Measurements from ENCODE around the gene ATRIP.

DNA sequence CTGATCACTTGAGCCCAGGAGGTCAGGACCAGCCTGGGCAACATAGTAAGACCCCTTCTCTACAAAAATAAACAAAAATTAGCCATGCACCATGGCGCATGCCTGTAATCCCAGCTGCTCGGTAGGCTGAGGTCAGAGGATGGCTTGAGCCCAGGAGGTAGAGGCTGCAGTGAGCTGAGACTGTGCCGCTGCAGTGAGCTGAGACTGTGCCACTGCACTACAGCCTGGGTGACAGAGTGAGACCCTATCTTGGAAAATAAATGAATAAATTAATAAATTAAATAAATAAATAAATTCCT, 46.6 kb downstream of the ATRIP start:
- TF ChIP-seq POLR2A (IDR thresholded peaks at IDR 0.05) (no peak), CTCF (IDR thresholded peaks at IDR 0.05) (no peak), POLR2AphosphoS5 (IDR thresholded peaks at IDR 0.05) (no peak)

All from prostate gland (tissue), 2 donors.